ENCODE measurements around the gene LYAR. TPM values are rescaled to one million over a fixed set of nuclear protein-coding genes. Genes with fewer than 3 reads are reported as not detected.

Gene LYAR
- total RNA-seq, 4 donors from 2014 or later = 9.9 to 26.6 (median 23.1) TPM

DNA sequence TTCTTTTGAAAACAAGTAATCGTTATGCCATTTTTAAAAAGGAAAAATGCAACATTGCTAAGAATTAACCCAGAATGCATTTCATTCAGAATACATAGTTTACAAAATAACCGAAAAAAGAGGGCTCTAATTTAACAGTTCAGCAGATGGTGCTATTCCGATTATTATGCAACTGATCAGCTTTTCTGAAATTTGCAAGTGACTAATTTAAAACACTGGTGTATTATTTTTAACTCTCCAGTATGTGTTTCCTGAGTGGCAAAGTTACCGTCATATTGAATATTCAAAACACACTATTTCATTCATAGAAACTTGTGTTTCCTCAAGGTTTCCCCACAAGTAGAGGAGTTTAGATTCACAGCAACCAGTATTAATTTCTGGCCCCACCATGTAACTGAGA, 21.2 kb upstream of the LYAR start:
- ATAC-seq (no peak), DNase-seq (no peak)
- Histone ChIP-seq H3K4me3 (no peak overlapping the region), H3K36me3 (peaks cover 0 to 43% of the 10 kb centered on the region in 2 donors), H3K27me3 (no peaks in the 10 kb centered on the region), H3K4me1 (peaks cover 0 to 8% of the 10 kb centered on the region in 2 donors), H3K27ac (no peak overlapping the region), H3K9me3 (no peaks in the 10 kb centered on the region)
- in situ Hi-C loops (cut with MboI; ENCODE audit: low sequenced_read_pairs in 4 of 4) (no loop called here), intact Hi-C loops (cut with DNase I; ENCODE audit: low total_unique reads) (no loop called here)
- no peak for TF ChIP-seq POLR2A (IDR thresholded peaks at IDR 0.05)
- TF ChIP-seq, protein P1, sequence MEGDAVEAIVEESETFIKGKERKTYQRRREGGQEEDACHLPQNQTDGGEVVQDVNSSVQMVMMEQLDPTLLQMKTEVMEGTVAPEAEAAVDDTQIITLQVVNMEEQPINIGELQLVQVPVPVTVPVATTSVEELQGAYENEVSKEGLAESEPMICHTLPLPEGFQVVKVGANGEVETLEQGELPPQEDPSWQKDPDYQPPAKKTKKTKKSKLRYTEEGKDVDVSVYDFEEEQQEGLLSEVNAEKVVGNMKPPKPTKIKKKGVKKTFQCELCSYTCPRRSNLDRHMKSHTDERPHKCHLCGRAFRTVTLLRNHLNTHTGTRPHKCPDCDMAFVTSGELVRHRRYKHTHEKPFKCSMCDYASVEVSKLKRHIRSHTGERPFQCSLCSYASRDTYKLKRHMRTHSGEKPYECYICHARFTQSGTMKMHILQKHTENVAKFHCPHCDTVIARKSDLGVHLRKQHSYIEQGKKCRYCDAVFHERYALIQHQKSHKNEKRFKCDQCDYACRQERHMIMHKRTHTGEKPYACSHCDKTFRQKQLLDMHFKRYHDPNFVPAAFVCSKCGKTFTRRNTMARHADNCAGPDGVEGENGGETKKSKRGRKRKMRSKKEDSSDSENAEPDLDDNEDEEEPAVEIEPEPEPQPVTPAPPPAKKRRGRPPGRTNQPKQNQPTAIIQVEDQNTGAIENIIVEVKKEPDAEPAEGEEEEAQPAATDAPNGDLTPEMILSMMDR (IDR thresholded peaks at IDR 0.05 in 4 of 5, conservative IDR thresholded peaks at IDR 0.05 in 1 of 5) = no peak

DNA sequence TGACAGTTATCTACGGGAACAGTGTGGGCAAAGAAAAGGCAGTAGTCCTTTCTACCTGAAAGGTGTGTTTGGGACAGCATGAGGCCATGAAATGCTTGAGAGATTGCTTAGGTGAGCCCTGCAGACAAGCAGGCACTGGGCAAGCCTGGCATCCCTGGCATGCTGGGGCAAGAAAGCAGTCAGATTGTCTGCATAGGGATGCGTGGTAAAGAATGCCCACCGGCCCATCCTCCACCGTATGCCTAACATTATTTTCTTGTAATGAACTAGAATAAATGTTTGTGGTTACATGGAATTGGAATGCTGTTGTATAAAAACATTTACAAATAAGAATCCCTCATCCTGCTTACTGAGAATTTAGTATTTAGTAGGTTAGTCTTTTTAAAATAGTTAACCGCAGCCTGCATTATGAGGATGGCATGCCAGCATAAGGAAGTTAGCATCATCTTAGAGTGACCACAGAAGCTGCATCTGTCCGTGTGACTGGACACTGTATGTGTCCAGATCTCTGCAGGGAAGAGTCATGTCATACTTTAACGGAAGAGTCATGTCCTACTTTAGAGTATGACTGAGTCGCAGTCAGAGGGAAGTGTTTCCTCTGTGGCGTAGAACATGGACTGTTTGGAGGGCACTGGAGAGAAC, 19.0 kb upstream of the LYAR start:
- Histone ChIP-seq H3K9me3 (no peaks in the 10 kb centered on the region), H3K27ac (peak overlapping the region; percentile 73 to 85 (median 82)), H3K27me3 (no peaks in the 10 kb centered on the region), H3K4me1 (peaks cover 0 to 8% of the 10 kb centered on the region in 2 donors), H3K4me3 (peak overlapping the region in 1 of 4 donors; percentile 39), H3K36me3 (peaks cover 0 to 23% of the 10 kb centered on the region in 2 donors)
- TF ChIP-seq POLR2A (IDR thresholded peaks at IDR 0.05) = peak in 1 of 2 donors; percentile 16
- TF ChIP-seq, protein P1 (IDR thresholded peaks at IDR 0.05 in 4 of 5, conservative IDR thresholded peaks at IDR 0.05 in 1 of 5) = no peak
- DNase-seq = peak; percentile 6 to 62
- ATAC-seq = peak; percentile 100
- in situ Hi-C loops (cut with MboI; ENCODE audit: low sequenced_read_pairs in 4 of 4) (no loop called here), intact Hi-C loops (cut with DNase I; ENCODE audit: low total_unique reads) (no loop called here)

DNA sequence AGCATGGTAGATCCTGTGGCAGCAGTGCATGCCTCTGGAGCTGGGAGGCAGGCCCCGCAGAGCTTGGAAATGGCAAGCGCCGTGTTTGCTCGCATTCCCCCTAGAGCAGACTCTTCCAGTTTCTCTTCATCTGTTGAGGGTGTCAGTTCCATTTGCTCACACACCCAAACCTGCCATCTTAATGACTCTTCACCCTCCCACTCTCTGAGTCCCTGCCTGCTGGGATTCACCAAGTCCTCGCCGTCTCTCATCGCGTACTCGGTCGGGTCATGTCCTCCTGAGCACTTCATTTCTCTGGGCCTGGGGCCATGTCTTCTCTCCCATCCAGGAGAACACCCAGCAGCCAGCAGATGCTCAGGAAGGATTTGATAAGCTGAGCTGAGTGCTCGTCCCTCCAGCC, 17.0 kb upstream of the LYAR start:
- no peak overlapping the region for H3K27ac ChIP-seq
- peaks cover 0 to 8% of the 10 kb centered on the region in 2 donors for H3K4me1 ChIP-seq
- no peaks in the 10 kb centered on the region for H3K9me3 ChIP-seq
- in situ Hi-C loops (cut with MboI; ENCODE audit: low sequenced_read_pairs in 4 of 4) = no loop called here
- H3K4me3 ChIP-seq = no peak overlapping the region
- intact Hi-C loops (cut with DNase I; ENCODE audit: low total_unique reads) = no loop called here
- TF ChIP-seq POLR2A (IDR thresholded peaks at IDR 0.05) = no peak
- TF ChIP-seq, protein P1 (IDR thresholded peaks at IDR 0.05 in 4 of 5, conservative IDR thresholded peaks at IDR 0.05 in 1 of 5) = no peak
- ATAC-seq (no peak), DNase-seq (no peak)
- H3K36me3 ChIP-seq = peaks cover 0 to 22% of the 10 kb centered on the region in 2 donors
- no peaks in the 10 kb centered on the region for H3K27me3 ChIP-seq

DNA sequence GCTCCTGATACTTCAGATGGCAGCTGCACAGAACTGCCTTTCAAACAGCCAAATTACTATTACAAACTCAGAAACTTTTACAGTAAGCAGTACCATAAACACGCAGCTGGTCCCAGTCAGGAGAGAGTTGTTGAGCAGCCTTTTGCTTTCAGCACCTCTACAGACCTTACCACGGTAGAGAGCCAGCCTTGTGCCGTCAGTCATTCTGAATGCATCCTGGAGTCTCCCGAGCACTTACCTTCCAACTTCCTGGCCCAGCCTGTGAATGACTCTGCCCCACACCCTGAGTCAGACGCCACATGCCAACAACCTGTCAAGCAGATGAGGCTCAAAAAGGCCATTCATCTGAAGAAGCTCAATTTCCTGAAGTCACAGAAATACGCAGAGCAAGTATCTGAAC, 12.5 kb upstream of the LYAR start:
- Histone ChIP-seq H3K36me3 (peaks cover 0 to 36% of the 10 kb centered on the region in 2 donors), H3K4me3 (no peak overlapping the region), H3K27me3 (no peaks in the 10 kb centered on the region), H3K27ac (peak overlapping the region in 1 of 4 donors; percentile 15), H3K4me1 (no peaks in the 10 kb centered on the region), H3K9me3 (no peaks in the 10 kb centered on the region)
- TF ChIP-seq, protein P1 (IDR thresholded peaks at IDR 0.05 in 4 of 5, conservative IDR thresholded peaks at IDR 0.05 in 1 of 5) = no peak
- TF ChIP-seq POLR2A (IDR thresholded peaks at IDR 0.05) = no peak
- intact Hi-C loops (cut with DNase I; ENCODE audit: low total_unique reads) (no loop called here), in situ Hi-C loops (cut with MboI; ENCODE audit: low sequenced_read_pairs in 4 of 4) (no loop called here)
- no peak for DNase-seq
- no peak for ATAC-seq

Measured in gastrocnemius medialis (tissue), 4 donors.